Erythroblast (primary cell): Measurements from ENCODE around the gene KCP.

Source experiments
- DNase-seq, 2 experiments: peaks; one replicate each; lab custom pipeline; 2025; lab: John Stamatoyannopoulos, UW
- GATA1 ChIP-seq: IDR thresholded peaks from 2 replicates; pipeline ENCODE4 v1.6.1; 2011; ENCODE audit warnings: low read depth, mild to moderate bottlenecking, control low read depth, low read length, moderate library complexity
- POLR2A ChIP-seq: IDR thresholded peaks from 2 replicates; pipeline ENCODE4 v1.6.1; 2011; ENCODE audit warnings: mild to moderate bottlenecking, low read length

KCP gene

GRCh38 chr7:128854396-128854795 lies 56.1 kb downstream of the KCP start:
- TF ChIP-seq POLR2A, result no peak
- no peak for TF ChIP-seq GATA1
- DNase-seq, result no peak

- TF ChIP-seq POLR2A (no peak), GATA1 (no peak)
These were observed 56.7 kb downstream of the KCP start for GRCh38 chr7:128853799-128854198.

GRCh38 chr7:128852537-128853254 lies 57.8 kb downstream of the KCP start:
- TF ChIP-seq POLR2A (no peak), GATA1 (no peak)
- no peak for DNase-seq

More at GRCh38 chr7:128853799-128854198, 56.7 kb downstream of the KCP start:
- no peak for DNase-seq

GRCh38 chr7:128849804-128850490 lies 60.6 kb downstream of the KCP start:
- no peak for TF ChIP-seq POLR2A
- TF ChIP-seq GATA1, result no peak
- no peak for DNase-seq

- TF ChIP-seq POLR2A (no peak), GATA1 (no peak)
- no peak for DNase-seq
These were observed 61.4 kb downstream of the KCP start for GRCh38 chr7:128849156-128849515.

GRCh38 chr7:128848289-128849155 lies 62.0 kb downstream of the KCP start:
- no peak for TF ChIP-seq POLR2A
- TF ChIP-seq GATA1, result no peak
- DNase-seq, result no peak

GRCh38 chr7:128847721-128848211 lies 62.7 kb downstream of the KCP start:
- TF ChIP-seq POLR2A (no peak), GATA1 (no peak)
- no peak for DNase-seq

- DNase-seq, result no peak
These were observed 63.6 kb downstream of the KCP start for GRCh38 chr7:128846781-128847444.

GRCh38 chr7:128845987-128846386 lies 64.5 kb downstream of the KCP start:
- TF ChIP-seq GATA1 (no peak), POLR2A (no peak)

More at GRCh38 chr7:128846781-128847444, 63.6 kb downstream of the KCP start:
- TF ChIP-seq GATA1 (no peak), POLR2A (no peak)

GRCh38 chr7:128845475-128845874 lies 65.0 kb downstream of the KCP start:
- no peak for DNase-seq
- no peak for TF ChIP-seq GATA1
- no peak for TF ChIP-seq POLR2A

More at GRCh38 chr7:128845987-128846386, 64.5 kb downstream of the KCP start:
- no peak for DNase-seq

GRCh38 chr7:128844777-128845311 lies 65.7 kb downstream of the KCP start:
- TF ChIP-seq POLR2A (no peak), GATA1 (no peak)
- DNase-seq, result no peak

GRCh38 chr7:128843938-128844621 lies 66.4 kb downstream of the KCP start:
- TF ChIP-seq GATA1 (no peak), POLR2A (no peak)
- no peak for DNase-seq
